ENCODE results near the gene CD33.

GRCh38 chr19:51274049-51274770 is 49.3 kb downstream of the CD33 start:
- TF ChIP-seq POLR2AphosphoS5 (IDR thresholded peaks at IDR 0.05; ENCODE audit: borderline replicate concordance, low read depth, low read length) (no peak), EZH2 (IDR thresholded peaks at IDR 0.05) (no peak)

All from SK-N-MC (cell line).